Mesothelial cell of epicardium (in vitro differentiated cells): ENCODE measurements around the gene ZDHHC1. TPM values are rescaled to one million over a fixed set of nuclear protein-coding genes. Genes with fewer than 3 reads are reported as not detected.

Experiments
- DNase-seq, 2 experiments: peaks; one replicate each; pipeline ENCODE4 v3.0.0; 2021; ENCODE audit warnings: low spot score in 2 of 2; ENCODE audit not compliant: unreplicated experiment in 2 of 2
- H3K27ac Mint-ChIP-seq: 2 replicates; pipeline ENCODE4 v1.8.0; 2021; ENCODE audit warnings: mixed read lengths
- H3K27me3 Mint-ChIP-seq: 2 replicates; pipeline ENCODE4 v1.8.0; 2021; ENCODE audit warnings: low read depth, mixed read lengths
- H3K36me3 Mint-ChIP-seq: 2 replicates; pipeline ENCODE4 v1.8.0; 2021; ENCODE audit warnings: mixed read lengths
- H3K4me1 Mint-ChIP-seq: 2 replicates; pipeline ENCODE4 v1.8.0; 2021; ENCODE audit warnings: mixed read lengths
- H3K4me3 Mint-ChIP-seq: 2 replicates; pipeline ENCODE4 v1.8.0; 2021; ENCODE audit warnings: mild to moderate bottlenecking, moderate library complexity, mixed read lengths
- H3K9me3 Mint-ChIP-seq: 2 replicates; pipeline ENCODE4 v1.8.0; 2021; ENCODE audit warnings: mixed read lengths
- total RNA-seq: library from RNA; stranded (reverse); gene quantifications from 3 replicates; pipeline ENCODE4 v1.2.1, GENCODE V29; 2021
- TF ChIP-seq, protein P1 (sequence below): fragments of 200-600 bp; sonication (generic); IDR thresholded peaks from one replicate; pipeline ENCODE4 v1.5.0; 2021; ENCODE audit warnings: antibody characterized with exemption; ENCODE audit not compliant: unreplicated experiment

Gene ZDHHC1
- total RNA-seq, 1 donor from 2014 or later: 15.4 TPM

GRCh38 chr16:67444259-67445125, 28.2 kb upstream of the ZDHHC1 start:
- H3K9me3 Mint-ChIP-seq: no peaks in the 10 kb centered on the region
- DNase-seq: no peak

DNA sequence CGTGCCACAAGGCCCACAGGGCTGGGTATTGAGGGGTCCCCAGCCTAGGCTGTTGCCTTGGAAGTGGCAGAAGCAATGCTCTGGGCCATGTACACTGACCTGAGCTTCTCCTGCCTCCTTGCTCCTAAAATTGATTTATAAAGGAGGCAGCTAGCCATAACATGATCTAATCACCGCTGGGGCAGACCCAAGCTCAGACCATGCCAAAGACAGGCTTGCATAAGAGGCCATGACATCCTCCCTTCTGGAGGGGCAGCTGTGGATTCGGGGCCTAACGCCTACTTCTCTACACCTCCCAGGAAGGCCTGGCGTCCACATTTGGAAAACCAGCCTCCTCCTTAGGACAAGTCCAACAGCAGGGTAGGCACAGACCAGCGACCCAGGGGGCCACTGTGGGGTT, 27.0 kb upstream of the ZDHHC1 start:
- H3K27ac Mint-ChIP-seq: no peak overlapping the region
- no peaks in the 10 kb centered on the region for H3K4me1 Mint-ChIP-seq
- no peak for DNase-seq
- H3K4me3 Mint-ChIP-seq: no peak overlapping the region
- no peaks in the 10 kb centered on the region for H3K9me3 Mint-ChIP-seq
- TF ChIP-seq, protein P1, sequence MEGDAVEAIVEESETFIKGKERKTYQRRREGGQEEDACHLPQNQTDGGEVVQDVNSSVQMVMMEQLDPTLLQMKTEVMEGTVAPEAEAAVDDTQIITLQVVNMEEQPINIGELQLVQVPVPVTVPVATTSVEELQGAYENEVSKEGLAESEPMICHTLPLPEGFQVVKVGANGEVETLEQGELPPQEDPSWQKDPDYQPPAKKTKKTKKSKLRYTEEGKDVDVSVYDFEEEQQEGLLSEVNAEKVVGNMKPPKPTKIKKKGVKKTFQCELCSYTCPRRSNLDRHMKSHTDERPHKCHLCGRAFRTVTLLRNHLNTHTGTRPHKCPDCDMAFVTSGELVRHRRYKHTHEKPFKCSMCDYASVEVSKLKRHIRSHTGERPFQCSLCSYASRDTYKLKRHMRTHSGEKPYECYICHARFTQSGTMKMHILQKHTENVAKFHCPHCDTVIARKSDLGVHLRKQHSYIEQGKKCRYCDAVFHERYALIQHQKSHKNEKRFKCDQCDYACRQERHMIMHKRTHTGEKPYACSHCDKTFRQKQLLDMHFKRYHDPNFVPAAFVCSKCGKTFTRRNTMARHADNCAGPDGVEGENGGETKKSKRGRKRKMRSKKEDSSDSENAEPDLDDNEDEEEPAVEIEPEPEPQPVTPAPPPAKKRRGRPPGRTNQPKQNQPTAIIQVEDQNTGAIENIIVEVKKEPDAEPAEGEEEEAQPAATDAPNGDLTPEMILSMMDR: no peak
- no peaks in the 10 kb centered on the region for H3K27me3 Mint-ChIP-seq
- no peaks in the 10 kb centered on the region for H3K36me3 Mint-ChIP-seq

More at GRCh38 chr16:67444259-67445125, 28.2 kb upstream of the ZDHHC1 start:
- Mint-ChIP-seq H3K4me1 (no peaks in the 10 kb centered on the region), H3K36me3 (peaks cover 4% of the 10 kb centered on the region), H3K27ac (no peak overlapping the region), H3K4me3 (no peak overlapping the region), H3K27me3 (no peaks in the 10 kb centered on the region)
- TF ChIP-seq, protein P1: no peak

DNA sequence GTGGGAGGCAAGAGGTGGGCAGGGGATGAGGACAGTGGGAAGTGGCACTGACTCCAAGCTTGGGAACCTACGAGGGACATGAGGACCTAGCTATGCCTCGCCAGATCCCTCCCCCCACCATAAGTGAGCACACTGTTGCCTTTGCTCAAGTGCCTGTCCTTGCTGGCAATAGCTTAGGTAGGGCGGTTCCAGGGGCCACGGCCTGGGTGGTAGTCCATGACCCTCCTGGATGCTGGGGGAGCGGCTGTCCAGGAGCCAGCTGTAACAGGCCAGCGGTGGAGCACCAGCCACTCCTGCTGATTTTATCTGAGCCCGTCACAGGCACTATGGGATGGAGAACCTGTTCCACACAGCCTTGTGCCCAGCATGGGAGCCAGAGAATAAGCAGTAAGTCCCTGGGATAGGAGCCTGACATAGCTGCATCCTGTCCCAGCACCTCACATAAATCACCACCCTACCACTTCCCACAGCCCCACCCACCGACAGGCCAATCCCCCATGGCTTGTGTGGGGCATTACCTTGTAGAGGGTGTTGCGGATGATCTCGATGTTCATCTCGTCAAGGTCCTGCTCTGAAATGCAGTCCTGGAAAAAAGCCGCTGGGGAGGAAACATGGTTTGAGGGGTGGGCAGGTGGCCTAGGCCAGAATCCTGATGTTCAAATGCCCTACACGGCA, 26.4 kb upstream of the ZDHHC1 start:
- Mint-ChIP-seq H3K9me3 (no peaks in the 10 kb centered on the region), H3K4me1 (no peaks in the 10 kb centered on the region), H3K27ac (no peak overlapping the region), H3K36me3 (no peaks in the 10 kb centered on the region), H3K4me3 (no peak overlapping the region), H3K27me3 (no peaks in the 10 kb centered on the region)
- TF ChIP-seq, protein P1: no peak
- DNase-seq: no peak

- Mint-ChIP-seq H3K27ac (no peak overlapping the region), H3K27me3 (no peaks in the 10 kb centered on the region), H3K9me3 (no peaks in the 10 kb centered on the region), H3K4me1 (no peaks in the 10 kb centered on the region), H3K4me3 (no peak overlapping the region), H3K36me3 (peaks cover 2% of the 10 kb centered on the region)
- TF ChIP-seq, protein P1: no peak
- DNase-seq: no peak
Observed at GRCh38 chr16:67441907-67442306, 25.6 kb upstream of the ZDHHC1 start.

DNA sequence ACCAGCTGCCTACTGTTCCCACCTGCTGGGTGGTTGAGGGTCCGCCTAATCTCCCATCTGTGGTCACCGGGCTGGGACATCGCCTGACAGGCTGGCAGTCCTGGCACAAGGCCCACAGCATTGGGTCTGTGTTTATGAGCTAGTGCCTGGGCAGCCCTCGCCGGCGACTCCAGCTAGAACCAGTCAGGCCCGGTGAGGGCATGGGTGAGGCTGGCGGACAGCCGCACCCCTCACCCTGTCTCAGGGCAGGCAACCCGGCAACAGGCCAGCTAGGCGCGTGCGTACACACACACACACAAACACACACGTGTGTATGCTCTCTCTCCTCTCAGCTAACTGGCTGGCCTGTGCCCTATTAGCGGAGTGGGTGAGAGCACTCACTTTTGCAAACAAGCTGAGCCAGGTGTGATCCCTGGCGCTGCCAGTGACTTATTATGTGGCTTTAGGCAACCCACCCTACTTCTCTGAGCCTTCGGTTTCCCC, 25.0 kb upstream of the ZDHHC1 start:
- Mint-ChIP-seq H3K27me3 (no peaks in the 10 kb centered on the region), H3K27ac (no peak overlapping the region), H3K9me3 (no peaks in the 10 kb centered on the region), H3K4me1 (no peaks in the 10 kb centered on the region), H3K36me3 (peaks cover 3% of the 10 kb centered on the region), H3K4me3 (no peak overlapping the region)
- DNase-seq: no peak
- TF ChIP-seq, protein P1: no peak
